Tibial nerve (tissue), 4 donors: Measurements from ENCODE around the gene PHETA2. TPM values are rescaled to one million over a fixed set of nuclear protein-coding genes. Genes with fewer than 3 reads are reported as not detected.

Source experiments
- DNase-seq, 2 donors: peaks; one replicate each; pipeline ENCODE4 v3.0.0-alpha.2; 2019; ENCODE audit warnings: low spot score in 2 of 2
- H3K27ac ChIP-seq, 4 donors: fragments of 200-600 bp; sonication (generic) in 3 of 4; one replicate each; pipeline ENCODE4 v1.5.1; 2017 to 2019; ENCODE audit warnings: mild to moderate bottlenecking in 1 of 4
- H3K27me3 ChIP-seq, 2 donors: fragments of 200-600 bp; sonication (generic) in 1 of 2; one replicate each; pipeline versions ENCODE4 v1.5.1 to v1.6.0; 2017 to 2019
- H3K36me3 ChIP-seq, 3 donors: fragments of 200-600 bp; sonication (generic); one replicate each; pipeline ENCODE4 v1.5.1; 2018 to 2019
- H3K4me1 ChIP-seq, 4 donors: fragments of 200-600 bp; sonication (generic) in 3 of 4; one replicate each; pipeline ENCODE4 v1.5.1; 2017 to 2019
- H3K4me3 ChIP-seq, 4 donors: fragments of 200-600 bp; sonication (generic) in 3 of 4; one replicate each; pipeline ENCODE4 v1.5.1; 2017 to 2019; ENCODE audit warnings: mild to moderate bottlenecking in 1 of 4, moderate library complexity in 1 of 4
- H3K9me3 ChIP-seq, 4 donors: fragments of 200-600 bp; sonication (generic) in 3 of 4; one replicate each; pipeline ENCODE4 v1.5.1; 2017 to 2019
- EP300 ChIP-seq, 2 donors: sonication (generic); formaldehyde crosslinking; IDR thresholded peaks; one replicate each; pipeline ENCODE4 v1.6.1; 2017; ENCODE audit warnings: antibody characterized with exemption in 2 of 2, mild to moderate bottlenecking in 1 of 2
- POLR2A ChIP-seq, 2 donors: fragments of 450-650 bp; IDR thresholded peaks; one replicate each; pipeline ENCODE4 v1.6.1; 2017; ENCODE audit warnings: antibody characterized with exemption in 2 of 2, mild to moderate bottlenecking in 2 of 2, moderate library complexity in 2 of 2
- WGBS, 2 donors: methylation state at CpG; one replicate each; pipeline ENCODE4 v1.1.5; 2018; 5-methylcytosine and 5-hydroxymethylcytosine counted together
- total RNA-seq, 4 donors: library from RNA; depleted of rRNA; stranded (reverse); fragments of >200 nt; gene quantifications; one replicate each; pipeline ENCODE4 v1.1.0, GENCODE V29; 2016
- TF ChIP-seq, protein P1 (sequence below), 5 experiments: fragments of 200-600 bp in 3 of 5; fragments of 450-650 bp in 2 of 5; sonication (generic) in 3 of 5; IDR thresholded peaks; one replicate each; pipeline ENCODE4 v1.5.1; 2016 to 2019; ENCODE audit warnings: antibody characterized with exemption in 5 of 5, mild to moderate bottlenecking in 3 of 5, moderate library complexity in 2 of 5

The PHETA2 gene
- total RNA-seq, 4 donors from 2014 or later: 13.5 to 21.8 (median 16.0) TPM

- 81 to 84% methylated on average over 11 to 13 of the region's 13 CpGs for whole genome bisulfite sequencing, 2 donors
- peaks cover 0 to 14% (median 9%) of the 10 kb centered on the region in 4 donors for H3K4me1 ChIP-seq
Measured at GRCh38 chr22:42065438-42066125, 8.5 kb upstream of the PHETA2 start.

DNA sequence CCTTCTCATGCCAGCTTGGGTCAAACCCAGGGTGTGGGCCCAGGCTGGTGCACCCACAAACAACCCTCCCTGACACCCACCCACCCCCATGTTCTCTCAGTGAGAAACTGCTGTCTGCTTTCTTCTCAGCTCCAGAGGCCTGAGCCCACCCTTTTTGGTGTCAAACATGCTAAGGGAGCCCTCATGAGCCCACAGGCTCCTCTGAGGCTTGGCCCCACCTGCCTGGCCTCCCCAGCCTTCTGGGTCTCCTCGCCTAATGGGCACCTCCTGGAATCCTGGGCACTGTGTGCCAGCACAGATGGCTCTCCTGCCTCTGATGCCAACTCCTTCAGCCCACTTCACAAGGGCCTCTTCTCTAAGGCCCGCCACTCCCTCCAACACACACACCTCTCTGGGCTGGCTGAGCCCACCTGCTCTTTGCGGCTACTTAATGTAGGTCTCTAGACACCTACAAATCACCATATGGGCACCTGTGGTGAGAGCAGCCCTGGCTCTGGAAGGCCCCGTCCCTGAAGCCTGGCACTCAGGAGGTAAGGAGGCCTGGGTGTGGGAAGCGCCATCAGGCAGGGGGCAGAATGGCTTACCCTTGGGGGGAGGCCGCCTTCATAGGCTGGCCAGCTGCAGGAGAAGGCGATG, 7.8 kb upstream of the PHETA2 start:
- peaks cover 0 to 74% (median 12%) of the 10 kb centered on the region in 3 donors for H3K36me3 ChIP-seq
- peaks cover 0 to 16% (median 10%) of the 10 kb centered on the region in 4 donors for H3K4me1 ChIP-seq
- DNase-seq: no peak
- TF ChIP-seq EP300 (IDR thresholded peaks at IDR 0.05) (no peak), POLR2A (IDR thresholded peaks at IDR 0.05) (no peak)
- TF ChIP-seq, protein P1, sequence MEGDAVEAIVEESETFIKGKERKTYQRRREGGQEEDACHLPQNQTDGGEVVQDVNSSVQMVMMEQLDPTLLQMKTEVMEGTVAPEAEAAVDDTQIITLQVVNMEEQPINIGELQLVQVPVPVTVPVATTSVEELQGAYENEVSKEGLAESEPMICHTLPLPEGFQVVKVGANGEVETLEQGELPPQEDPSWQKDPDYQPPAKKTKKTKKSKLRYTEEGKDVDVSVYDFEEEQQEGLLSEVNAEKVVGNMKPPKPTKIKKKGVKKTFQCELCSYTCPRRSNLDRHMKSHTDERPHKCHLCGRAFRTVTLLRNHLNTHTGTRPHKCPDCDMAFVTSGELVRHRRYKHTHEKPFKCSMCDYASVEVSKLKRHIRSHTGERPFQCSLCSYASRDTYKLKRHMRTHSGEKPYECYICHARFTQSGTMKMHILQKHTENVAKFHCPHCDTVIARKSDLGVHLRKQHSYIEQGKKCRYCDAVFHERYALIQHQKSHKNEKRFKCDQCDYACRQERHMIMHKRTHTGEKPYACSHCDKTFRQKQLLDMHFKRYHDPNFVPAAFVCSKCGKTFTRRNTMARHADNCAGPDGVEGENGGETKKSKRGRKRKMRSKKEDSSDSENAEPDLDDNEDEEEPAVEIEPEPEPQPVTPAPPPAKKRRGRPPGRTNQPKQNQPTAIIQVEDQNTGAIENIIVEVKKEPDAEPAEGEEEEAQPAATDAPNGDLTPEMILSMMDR (IDR thresholded peaks at IDR 0.05): no peak
- 95 to 98% methylated on average over 7 of the region's 7 CpGs for WGBS, 2 donors
- no peak overlapping the region for H3K4me3 ChIP-seq
- no peaks in the 10 kb centered on the region for H3K9me3 ChIP-seq
- no peaks in the 10 kb centered on the region for H3K27me3 ChIP-seq
- H3K27ac ChIP-seq: no peak overlapping the region

More at GRCh38 chr22:42065438-42066125, 8.5 kb upstream of the PHETA2 start:
- Histone ChIP-seq H3K9me3 (no peaks in the 10 kb centered on the region), H3K4me3 (no peak overlapping the region), H3K27me3 (no peaks in the 10 kb centered on the region), H3K36me3 (peaks cover 0 to 80% (median 14%) of the 10 kb centered on the region in 3 donors), H3K27ac (no peak overlapping the region)
- no peak for TF ChIP-seq EP300 (IDR thresholded peaks at IDR 0.05)
- DNase-seq: no peak

DNA sequence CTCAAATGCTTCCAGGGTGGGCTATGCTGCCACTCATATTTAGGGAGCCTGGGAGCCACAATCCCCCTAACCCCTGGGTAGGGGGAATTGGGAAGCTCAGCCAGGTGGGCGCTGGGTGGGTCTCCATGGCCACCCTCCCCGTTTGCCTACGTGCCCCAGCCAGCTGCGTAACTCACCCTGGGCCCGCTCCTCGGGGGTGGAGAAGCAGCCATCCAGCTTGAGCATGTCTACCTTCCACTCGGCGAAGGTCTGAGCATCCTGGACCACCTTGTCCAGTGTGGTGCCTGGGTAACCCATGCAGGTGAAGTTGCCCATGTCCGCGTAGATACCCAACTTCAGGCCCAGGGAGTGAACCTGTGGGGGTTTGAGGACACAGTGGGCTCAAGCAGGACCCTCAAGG, 7.1 kb upstream of the PHETA2 start:
- WGBS, 2 donors: 92% methylated on average over 6 of the region's 10 CpGs; no CpG with 5 or more reads in 1 of the 2 donors

GRCh38 chr22:42067671-42068251, 6.3 kb upstream of the PHETA2 start:
- H3K4me3 ChIP-seq: no peak overlapping the region
- no peak for DNase-seq
- peaks cover 0 to 28% (median 16%) of the 10 kb centered on the region in 4 donors for H3K4me1 ChIP-seq
- H3K27ac ChIP-seq: no peak overlapping the region
- no peaks in the 10 kb centered on the region for H3K9me3 ChIP-seq
- H3K27me3 ChIP-seq: no peaks in the 10 kb centered on the region
- 85 to 88% methylated on average over 14 of the region's 14 CpGs for WGBS, 2 donors
- H3K36me3 ChIP-seq: peaks cover 0 to 58% (median 7%) of the 10 kb centered on the region in 3 donors
- no peak for TF ChIP-seq EP300 (IDR thresholded peaks at IDR 0.05)
- TF ChIP-seq POLR2A (IDR thresholded peaks at IDR 0.05): no peak

More for the DNA sequence above, 7.1 kb upstream of the PHETA2 start:
- Histone ChIP-seq H3K4me3 (no peak overlapping the region), H3K27me3 (no peaks in the 10 kb centered on the region), H3K4me1 (peaks cover 0 to 23% (median 16%) of the 10 kb centered on the region in 4 donors), H3K36me3 (peaks cover 0 to 67% (median 7%) of the 10 kb centered on the region in 3 donors), H3K9me3 (no peaks in the 10 kb centered on the region), H3K27ac (no peak overlapping the region)
- TF ChIP-seq, protein P1 (IDR thresholded peaks at IDR 0.05): no peak
- TF ChIP-seq POLR2A (IDR thresholded peaks at IDR 0.05): no peak
- no peak for TF ChIP-seq EP300 (IDR thresholded peaks at IDR 0.05)
- DNase-seq: no peak

GRCh38 chr22:42068291-42068690, 5.8 kb upstream of the PHETA2 start:
- H3K27ac ChIP-seq: no peak overlapping the region
- WGBS, 2 donors: 80 to 91% methylated on average over 2 to 4 of the region's 4 CpGs
- no peak for DNase-seq
- no peak overlapping the region for H3K4me3 ChIP-seq
- peaks cover 0 to 29% (median 16%) of the 10 kb centered on the region in 4 donors for H3K4me1 ChIP-seq
- TF ChIP-seq, protein P1 (IDR thresholded peaks at IDR 0.05): no peak
- TF ChIP-seq EP300 (IDR thresholded peaks at IDR 0.05): no peak
- no peak for TF ChIP-seq POLR2A (IDR thresholded peaks at IDR 0.05)
- peaks cover 0 to 53% (median 7%) of the 10 kb centered on the region in 3 donors for H3K36me3 ChIP-seq
- no peaks in the 10 kb centered on the region for H3K27me3 ChIP-seq
- H3K9me3 ChIP-seq: no peaks in the 10 kb centered on the region
